ENCODE data around the gene ALX3. TPM values are rescaled to one million over a fixed set of nuclear protein-coding genes. Genes with fewer than 3 reads are reported as not detected.
A peak's percentile ranks its signal among the peaks of the same experiment; 100 is the strongest.
"Not testable (repeated sequence)": the region's sequence is repeated elsewhere in the genome, so short reads cannot be mapped to it uniquely, and the experiment has no call there.

ALX3 gene
- polyA plus RNA-seq, 1 experiment: 5.7 TPM

- no peak for DNase-seq (ENCODE audit: low read depth)
- Histone ChIP-seq H3K27me3 (ENCODE audit: control insufficient read depth, insufficient read depth, low read length) (peaks cover 2% of the 10 kb centered on the region), H3K36me3 (ENCODE audit: control insufficient read depth, insufficient read depth, low read length) (no peaks in the 10 kb centered on the region; the same call in 1 of the 2 replicates), H3K4me3 (ENCODE audit: low read depth, low read length) (peak overlapping the region; percentile 40)
- TF ChIP-seq CTCF (IDR thresholded peaks at IDR 0.05; ENCODE audit: insufficient read depth, low read depth, low read length): no peak
- ChIA-PET CTCF (interaction anchor here (0.8 to 16.1 kb wide), 3 partner anchors 8 to 25 kb away, joined by 3 to 246 read pairs (median 17); no protein-coding TSS in a partner anchor), POLR2A (no interaction called here)
These were observed 13.4 kb upstream of the ALX3 start for GRCh38 chr1:110083866-110084226.

GRCh38 chr1:110083061-110083865 is 12.8 kb upstream of the ALX3 start:
- DNase-seq (ENCODE audit: low read depth): no peak
- peaks cover 2% of the 10 kb centered on the region; the same call in 1 of the 2 replicates for H3K27me3 ChIP-seq (ENCODE audit: control insufficient read depth, insufficient read depth, low read length)
- CTCF ChIA-PET: interaction anchor here (0.8 to 16.1 kb wide), 7 partner anchors 9 to 34 kb away, joined by 3 to 246 read pairs (median 7); partner anchors contain the start of gene ALX3

GRCh38 chr1:110082477-110082876 is 12.0 kb upstream of the ALX3 start:
- ChIA-PET POLR2A (no interaction called here), CTCF (interaction anchor here (0.6 to 16.1 kb wide), 12 partner anchors 10 to 828 kb away, joined by 3 to 246 read pairs (median 6); partner anchors contain the start of gene ALX3)
- TF ChIP-seq CTCF (IDR thresholded peaks at IDR 0.05; ENCODE audit: insufficient read depth, low read depth, low read length): no peak
- no peaks in the 10 kb centered on the region for H3K36me3 ChIP-seq (ENCODE audit: control insufficient read depth, insufficient read depth, low read length)
- peaks cover 2% of the 10 kb centered on the region; the same call in 1 of the 2 replicates for H3K27me3 ChIP-seq (ENCODE audit: control insufficient read depth, insufficient read depth, low read length)
- H3K4me3 ChIP-seq (ENCODE audit: low read depth, low read length): peak overlapping the region; percentile 40
- DNase-seq (ENCODE audit: low read depth): no peak

More at GRCh38 chr1:110083061-110083865, 12.8 kb upstream of the ALX3 start:
- no peaks in the 10 kb centered on the region for H3K36me3 ChIP-seq (ENCODE audit: control insufficient read depth, insufficient read depth, low read length)
- H3K4me3 ChIP-seq (ENCODE audit: low read depth, low read length): peak overlapping the region; percentile 40
- POLR2A ChIA-PET: no interaction called here
- TF ChIP-seq CTCF (IDR thresholded peaks at IDR 0.05; ENCODE audit: insufficient read depth, low read depth, low read length): no peak

GRCh38 chr1:110081061-110081460 is 10.6 kb upstream of the ALX3 start:
- Histone ChIP-seq H3K4me3 (ENCODE audit: low read depth, low read length) (no peak overlapping the region), H3K36me3 (ENCODE audit: control insufficient read depth, insufficient read depth, low read length) (no peaks in the 10 kb centered on the region), H3K27me3 (ENCODE audit: control insufficient read depth, insufficient read depth, low read length) (peaks cover 3% of the 10 kb centered on the region; the same call in 1 of the 2 replicates)
- DNase-seq (ENCODE audit: low read depth): no peak
- ChIA-PET CTCF (interaction anchor here (1.0 to 16.1 kb wide), 9 partner anchors 9 to 27 kb away, joined by 3 to 246 read pairs (median 7); partner anchors contain the start of gene ALX3), POLR2A (no interaction called here)
- no peak for TF ChIP-seq CTCF (IDR thresholded peaks at IDR 0.05; ENCODE audit: insufficient read depth, low read depth, low read length)

GRCh38 chr1:110079995-110080394 is 9.5 kb upstream of the ALX3 start:
- DNase-seq (ENCODE audit: low read depth); POLR2A ChIA-PET; H3K27me3 ChIP-seq (ENCODE audit: control insufficient read depth, insufficient read depth, low read length); H3K4me3 ChIP-seq (ENCODE audit: low read depth, low read length); H3K36me3 ChIP-seq (ENCODE audit: control insufficient read depth, insufficient read depth, low read length): not testable (repeated sequence)
- CTCF ChIA-PET: interaction anchor here (1.5 to 2.0 kb wide), 2 partner anchors 14 to 19 kb away, joined by 3 to 5 read pairs; no protein-coding TSS in a partner anchor
